ENCODE measurements around the gene GRAMD1A.
"Not testable (repeated sequence)": the region's sequence is repeated elsewhere in the genome, so short reads cannot be mapped to it uniquely, and the experiment has no call there.

Gene GRAMD1A

DNA sequence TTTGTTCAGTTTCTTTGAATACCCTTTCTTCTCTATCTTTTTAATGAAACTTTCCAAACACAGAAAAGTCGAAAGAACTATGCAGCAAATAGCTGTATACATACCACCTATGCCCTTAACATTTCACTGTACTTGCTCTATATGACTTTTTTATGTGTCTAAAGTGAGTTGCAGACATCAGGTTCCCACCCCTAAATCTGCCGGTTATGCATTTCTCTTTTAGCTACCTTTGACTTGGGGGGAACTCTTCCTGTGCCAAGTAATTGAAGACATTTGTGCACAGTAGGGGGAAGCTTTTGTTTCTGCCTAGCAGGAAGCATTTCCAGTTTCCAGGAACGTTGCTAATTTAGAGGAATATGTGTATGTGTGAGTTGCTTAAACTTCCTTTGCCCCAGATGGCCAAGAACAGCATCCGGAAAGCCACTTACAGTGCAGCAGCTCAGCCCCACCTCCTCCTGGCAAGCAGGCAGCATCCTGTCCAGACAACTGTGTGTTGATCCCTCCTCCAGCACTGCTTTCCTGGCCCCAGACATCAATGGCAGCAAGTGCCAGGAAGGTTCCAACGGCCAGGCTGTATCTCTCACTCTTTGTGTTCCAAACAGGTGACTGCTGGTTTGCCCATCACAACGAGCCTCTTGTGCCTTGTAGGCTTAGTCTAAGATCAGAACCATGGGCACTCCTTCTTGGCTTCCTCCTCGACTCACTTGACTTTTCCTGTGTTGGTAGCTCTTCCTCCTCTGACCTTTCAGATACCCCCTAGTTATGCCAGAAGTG lies 14.7 kb upstream of the GRAMD1A start:
- Histone ChIP-seq H3K4me3 (no peak overlapping the region; a peak in 1 of 20 replicates), H3K4me2 (peak overlapping the region; percentile 28 to 72 (median 59))

DNA sequence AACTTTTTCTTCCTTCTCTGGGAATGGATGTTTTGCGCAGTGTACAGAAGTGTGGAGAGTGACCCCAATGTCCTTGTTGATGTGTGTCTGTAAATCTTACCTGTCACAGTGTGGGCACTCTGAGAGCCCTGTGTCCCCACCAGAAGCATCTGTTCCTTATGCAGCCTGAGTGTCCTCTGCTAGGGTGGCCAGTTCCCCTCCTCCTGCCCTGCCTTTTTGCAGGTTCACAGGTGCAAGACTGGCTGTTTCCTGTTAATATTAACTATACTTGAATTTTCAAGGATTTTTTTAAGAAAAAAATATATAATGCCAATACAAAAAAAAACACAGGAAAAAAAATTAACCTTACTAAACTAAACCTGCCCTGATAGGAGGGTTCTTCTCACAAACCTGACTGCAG lies 12.0 kb upstream of the GRAMD1A start:
- Histone ChIP-seq H3K27ac (no peak overlapping the region), H3K4me2 (peak overlapping the region in 2 of 11 experiments; percentile 3 to 46; a peak in 3 of 22 replicates), H3K9me3 (replicated peaks in 1 of 11) (peaks cover 0 to 23% (median 5%) of the 10 kb centered on the region in 11 experiments; a peak in 7 of 22 replicates), H3K4me1 (peaks cover 9 to 46% (median 22%) of the 10 kb centered on the region in 10 experiments), H3K9ac (no peak overlapping the region), H4K20me1 (no peaks in the 10 kb centered on the region), H3K27me3 (no peaks in the 10 kb centered on the region), H3K4me3 (no peak overlapping the region), H3K36me3 (no peaks in the 10 kb centered on the region)
- no peak for TF ChIP-seq Cebpa-rat (IDR thresholded peaks at IDR 0.05)

More for the DNA sequence above, 14.7 kb upstream of the GRAMD1A start:
- H3K9ac ChIP-seq = no peak overlapping the region; a peak in 1 of 22 replicates
- H3K27me3 ChIP-seq = no peaks in the 10 kb centered on the region
- peak overlapping the region in 2 of 11 experiments; percentile 10 to 23; a peak in 2 of 22 replicates for H3K27ac ChIP-seq
- peaks cover 9 to 47% (median 22%) of the 10 kb centered on the region in 10 experiments for H3K4me1 ChIP-seq
- TF ChIP-seq Cebpa-rat (IDR thresholded peaks at IDR 0.05) = no peak
- no peaks in the 10 kb centered on the region for H4K20me1 ChIP-seq
- peaks cover 0 to 5% (median 0%) of the 10 kb centered on the region in 11 experiments; a peak in 1 of 22 replicates for H3K9me3 ChIP-seq (replicated peaks in 1 of 11)
- no peaks in the 10 kb centered on the region for H3K36me3 ChIP-seq

DNA sequence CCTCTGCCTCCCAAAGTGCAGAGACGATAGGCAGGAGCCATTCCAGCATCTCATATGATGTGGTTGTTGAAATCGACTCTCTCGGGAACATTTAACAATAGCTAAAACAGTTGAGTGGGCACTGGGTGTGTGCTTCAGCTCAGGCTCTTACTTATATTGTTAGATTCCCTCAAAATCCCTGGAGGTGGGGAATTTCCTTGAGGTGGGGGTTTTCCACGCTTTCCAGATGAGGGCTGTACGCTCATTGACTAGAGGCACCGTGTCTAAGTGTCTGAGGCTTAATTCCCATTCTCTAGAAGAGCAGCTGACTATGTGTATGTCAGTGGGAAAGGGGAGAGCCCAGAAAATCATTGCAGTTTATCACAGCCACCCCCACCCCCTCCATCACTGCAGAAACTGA lies 10.8 kb upstream of the GRAMD1A start:
- Histone ChIP-seq H3K27ac (no peak overlapping the region), H3K4me2 (peak overlapping the region in 8 of 11 experiments; percentile 3 to 46 (median 16); a peak in 9 of 22 replicates), H3K4me1 (peaks cover 9 to 46% (median 21%) of the 10 kb centered on the region in 10 experiments), H3K9ac (no peak overlapping the region), H3K9me3 (replicated peaks in 1 of 11) (peaks cover under 1 to 26% (median 12%) of the 10 kb centered on the region in 11 experiments; a peak in 18 of 22 replicates), H3K36me3 (no peaks in the 10 kb centered on the region), H4K20me1 (no peaks in the 10 kb centered on the region), H3K4me3 (no peak overlapping the region), H3K27me3 (no peaks in the 10 kb centered on the region)
- TF ChIP-seq Cebpa-rat (IDR thresholded peaks at IDR 0.05) = no peak

DNA sequence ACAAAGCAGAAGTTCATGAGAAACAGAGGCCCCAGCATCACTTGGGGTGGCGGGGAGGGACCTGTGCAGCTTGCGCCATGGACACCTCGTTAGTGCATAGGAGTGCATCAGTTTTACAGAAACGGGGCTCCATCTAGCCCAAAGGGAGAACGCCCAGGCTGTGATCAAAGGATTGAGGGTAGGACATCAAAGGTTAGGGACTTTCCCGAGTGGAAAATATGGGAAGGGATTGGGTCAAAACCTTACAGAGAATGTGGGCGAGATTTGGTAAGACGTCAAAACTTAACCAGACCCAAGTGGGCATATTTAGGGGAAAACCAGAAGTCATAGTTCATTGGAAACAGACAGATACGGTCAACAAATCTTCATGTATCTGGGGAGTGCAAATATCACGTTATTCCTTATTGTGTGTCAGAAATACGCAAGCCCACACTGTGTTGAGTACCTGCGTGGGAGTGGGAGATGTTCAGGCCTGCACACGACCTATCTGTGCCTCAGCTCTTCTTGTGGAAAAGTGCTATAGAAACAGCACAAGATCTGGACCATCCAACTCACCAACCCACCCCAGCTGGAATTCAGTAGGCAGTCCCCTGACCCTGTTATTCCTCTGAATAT lies 9.4 kb upstream of the GRAMD1A start:
- Histone ChIP-seq H4K20me1 (no peaks in the 10 kb centered on the region), H3K4me1 (peaks cover 6 to 37% (median 15%) of the 10 kb centered on the region in 10 experiments), H3K27me3 (no peaks in the 10 kb centered on the region), H3K4me3 (no peak overlapping the region), H3K4me2 (peak overlapping the region in 3 of 11 experiments; percentile 0 to 24 (median 16); a peak in 4 of 22 replicates), H3K9ac (no peak overlapping the region), H3K36me3 (peaks cover 0 to 5% (median 0%) of the 10 kb centered on the region in 11 experiments; a peak in 4 of 22 replicates), H3K9me3 (replicated peaks in 1 of 11) (peaks cover 15 to 37% (median 22%) of the 10 kb centered on the region in 11 experiments), H3K27ac (no peak overlapping the region)
- TF ChIP-seq Cebpa-rat (IDR thresholded peaks at IDR 0.05) = no peak

DNA sequence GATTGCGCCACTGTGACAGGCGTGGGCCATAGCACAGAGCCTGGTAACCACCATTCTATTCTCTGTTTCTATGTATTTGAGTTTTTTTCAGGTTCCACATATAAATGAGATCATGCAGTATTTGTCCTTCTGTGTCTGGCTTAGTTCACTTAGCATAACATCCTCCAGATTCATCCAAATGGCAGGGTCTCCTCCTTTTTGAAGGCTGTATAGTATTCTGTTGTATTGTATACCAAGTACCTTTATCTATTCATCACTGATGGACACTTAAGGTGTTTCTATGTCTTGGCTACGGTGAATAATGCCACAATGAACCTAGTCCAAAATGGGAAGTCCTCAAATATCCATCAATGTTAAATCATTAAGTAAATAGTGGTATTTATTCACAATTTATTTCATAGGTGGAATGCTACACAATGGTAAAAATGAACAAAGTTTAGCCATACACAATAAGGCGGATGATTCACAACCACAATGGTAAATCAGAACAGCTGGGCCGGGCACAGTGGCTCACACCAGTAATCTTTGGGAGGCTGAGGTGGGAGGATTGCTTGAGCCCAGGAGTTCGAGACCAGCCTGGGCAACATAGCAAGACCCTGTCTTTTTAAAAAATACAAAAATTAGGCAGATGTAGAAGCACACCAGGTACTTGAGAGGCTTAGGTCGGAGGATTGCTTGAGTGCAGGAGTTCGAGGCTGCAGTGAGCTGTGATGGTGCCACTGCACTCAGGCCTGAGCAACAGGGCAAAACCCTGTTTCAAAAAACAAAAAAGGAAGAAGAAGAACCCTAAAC lies 8.4 kb upstream of the GRAMD1A start:
- H3K4me1 ChIP-seq = peaks cover 12 to 38% (median 22%) of the 10 kb centered on the region in 10 experiments
- H3K36me3 ChIP-seq = peaks cover 0 to 5% (median 0%) of the 10 kb centered on the region in 11 experiments; a peak in 4 of 22 replicates

DNA sequence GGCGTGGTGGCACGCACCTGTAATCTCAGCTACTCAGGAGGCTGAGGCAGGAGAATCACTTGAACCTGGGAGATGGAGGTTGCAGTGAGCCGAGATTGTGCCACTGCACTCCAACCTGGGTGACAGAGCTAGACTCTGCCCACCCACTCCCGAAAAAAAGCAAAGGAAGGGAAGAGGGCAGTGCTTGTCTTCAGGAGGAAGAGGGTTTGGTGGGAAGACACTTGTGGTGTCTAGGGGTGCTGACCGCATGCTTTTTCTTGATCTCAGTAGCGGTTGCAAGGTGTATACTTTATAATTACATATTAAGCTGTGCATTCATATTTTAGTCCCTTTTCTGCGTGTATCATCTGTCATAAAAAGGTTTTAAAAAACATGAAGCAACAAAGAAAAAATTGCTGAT lies 7.5 kb upstream of the GRAMD1A start:
- not testable (repeated sequence) for H3K27me3 ChIP-seq, H3K27ac ChIP-seq, H3K9ac ChIP-seq

More for the DNA sequence above, 8.4 kb upstream of the GRAMD1A start:
- Histone ChIP-seq H3K27me3 (no peaks in the 10 kb centered on the region), H3K27ac (no peak overlapping the region), H4K20me1 (no peaks in the 10 kb centered on the region), H3K9me3 (replicated peaks in 1 of 11) (peaks cover 18 to 42% (median 28%) of the 10 kb centered on the region in 11 experiments), H3K4me2 (no peak overlapping the region), H3K9ac (no peak overlapping the region), H3K4me3 (no peak overlapping the region)
- no peak for TF ChIP-seq Cebpa-rat (IDR thresholded peaks at IDR 0.05)

DNA sequence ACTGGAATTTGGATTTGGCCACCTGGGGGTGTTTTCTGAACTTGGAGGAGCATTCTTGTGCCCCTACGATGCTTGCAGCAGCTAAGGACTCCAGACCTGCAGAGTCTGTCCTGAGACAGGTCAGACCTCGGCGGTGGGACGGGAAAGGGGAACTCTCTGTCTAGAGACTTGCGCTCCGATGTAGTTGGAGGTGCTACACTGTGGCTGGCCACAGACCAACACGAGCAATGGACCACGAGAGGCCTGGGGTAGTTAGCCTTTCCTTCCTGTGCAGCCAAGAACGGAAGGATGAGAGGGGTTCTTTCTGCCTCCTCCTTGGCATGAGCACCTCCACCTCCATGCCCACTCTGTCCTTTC lies 5.9 kb upstream of the GRAMD1A start:
- H3K27ac ChIP-seq = no peak overlapping the region
- H3K9me3 ChIP-seq (replicated peaks in 1 of 11) = peaks cover 18 to 42% (median 28%) of the 10 kb centered on the region in 11 experiments
- no peak for TF ChIP-seq Cebpa-rat (IDR thresholded peaks at IDR 0.05)
- no peak overlapping the region for H3K9ac ChIP-seq
- peaks cover 37 to 49% (median 42%) of the 10 kb centered on the region in 10 experiments for H3K4me1 ChIP-seq
- peaks cover 0 to 5% (median 0%) of the 10 kb centered on the region in 11 experiments; a peak in 4 of 22 replicates for H3K36me3 ChIP-seq
- H3K27me3 ChIP-seq = no peaks in the 10 kb centered on the region
- no peak overlapping the region for H3K4me3 ChIP-seq
- H4K20me1 ChIP-seq = no peaks in the 10 kb centered on the region
- H3K4me2 ChIP-seq = no peak overlapping the region

More for the DNA sequence above, 7.5 kb upstream of the GRAMD1A start:
- not testable (repeated sequence) for H3K4me3 ChIP-seq, H3K36me3 ChIP-seq, H4K20me1 ChIP-seq, H3K4me2 ChIP-seq
- Histone ChIP-seq H3K4me1 (peaks cover 21 to 46% (median 30%) of the 10 kb centered on the region in 10 experiments), H3K9me3 (replicated peaks in 1 of 11) (peaks cover 18 to 42% (median 28%) of the 10 kb centered on the region in 11 experiments)

DNA sequence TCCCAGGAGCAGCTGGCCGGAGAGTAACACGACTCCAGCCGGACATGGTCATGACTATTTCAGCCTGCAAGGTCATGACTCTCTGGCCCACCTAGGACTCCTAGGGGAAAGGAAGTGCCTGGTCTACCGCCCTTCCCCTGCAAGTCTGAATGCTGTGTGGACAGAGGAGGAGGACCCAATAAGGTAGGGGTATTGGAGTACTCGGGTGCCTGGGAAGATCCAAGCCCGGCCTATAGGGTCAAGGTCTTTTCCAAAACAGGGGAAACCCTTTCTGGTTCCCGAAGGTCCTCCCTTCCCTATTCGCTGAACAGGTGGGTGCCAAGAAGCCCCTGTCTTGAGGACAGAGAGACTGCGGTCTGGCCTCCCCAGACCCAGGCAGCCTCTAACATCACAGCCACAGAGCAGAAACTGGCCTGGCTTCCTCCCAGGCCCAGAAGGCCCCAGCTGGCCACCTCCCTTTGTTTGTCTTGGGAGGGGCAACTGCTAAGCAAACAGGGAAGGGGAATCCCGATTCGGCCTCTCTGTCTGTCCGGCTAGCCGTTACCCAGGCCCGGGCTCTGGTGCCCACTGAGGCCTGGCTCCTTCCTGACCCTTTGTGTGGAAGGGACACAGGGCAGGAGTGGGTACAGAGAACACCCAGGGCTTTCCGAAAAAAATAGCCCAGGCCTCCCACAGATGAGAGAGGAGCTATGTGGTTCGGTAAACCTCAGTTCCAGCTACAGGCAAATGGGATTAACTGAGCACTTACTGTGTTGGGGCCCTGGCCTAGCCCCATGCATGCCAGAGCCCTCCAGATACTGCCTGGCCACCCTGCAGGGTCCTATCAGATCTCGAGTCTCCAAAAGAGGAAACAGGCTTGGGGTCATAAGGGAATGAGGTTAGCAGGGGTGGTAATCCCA lies 5.2 kb upstream of the GRAMD1A start:
- no peak overlapping the region for H3K9ac ChIP-seq
- H3K4me3 ChIP-seq = no peak overlapping the region
- no peak for TF ChIP-seq Cebpa-rat (IDR thresholded peaks at IDR 0.05)
- no peaks in the 10 kb centered on the region for H4K20me1 ChIP-seq
- H3K36me3 ChIP-seq = peaks cover 0 to 5% (median 0%) of the 10 kb centered on the region in 11 experiments; a peak in 4 of 22 replicates
- H3K27me3 ChIP-seq = no peaks in the 10 kb centered on the region
- H3K4me2 ChIP-seq = no peak overlapping the region
- no peak overlapping the region for H3K27ac ChIP-seq
- peaks cover 18 to 42% (median 28%) of the 10 kb centered on the region in 11 experiments for H3K9me3 ChIP-seq (replicated peaks in 1 of 11)
- peaks cover 39 to 46% (median 43%) of the 10 kb centered on the region in 10 experiments for H3K4me1 ChIP-seq

Data from BLaER1 treated with 17β-estradiol and CSF1 and Interleukin-3, amounts not matched to agents 10 nM and 100 nM (cell line).